MCF 10A (cell line): ENCODE data around the gene CACNG8. TPM values are rescaled to one million over a fixed set of nuclear protein-coding genes. Genes with fewer than 3 reads are reported as not detected.

Source experiments
- BruUV-seq: library from RNA; stranded (reverse); fragments of 400-500 nt; replicated peaks from 2 replicates; lab custom pipeline; 2021; lab: Mats Ljungman, UMichigan
- CTCF ChIA-PET: fragments of 300-600 bp; sonication (Branson Sonifier 250); formaldehyde crosslinking; extraction: SDS; loops from one replicate; lab custom pipeline; 2021; ENCODE audit warnings: antibody characterized with exemption, inconsistent platforms; lab: Yijun Ruan, JAX
- POLR2A ChIA-PET: fragments of 300-600, 350-650 bp; sonication (Branson Sonifier 250); formaldehyde crosslinking; extraction: SDS; loops from one replicate; lab custom pipeline; 2020; ENCODE audit warnings: antibody characterized with exemption, inconsistent platforms; lab: Yijun Ruan, JAX
- DNase-seq: peaks from one replicate; pipeline ENCODE4 v3.0.0-alpha.2; 2018; ENCODE audit not compliant: unreplicated experiment
- H3K27ac Mint-ChIP-seq: one replicate; pipeline ENCODE4 v1.8.0; 2022; ENCODE audit warnings: mild to moderate bottlenecking, low read depth, mixed read lengths; ENCODE audit not compliant: unreplicated experiment
- H3K27me3 Mint-ChIP-seq: one replicate; pipeline ENCODE4 v1.8.0; 2022; ENCODE audit warnings: mixed read lengths; ENCODE audit not compliant: insufficient read depth, unreplicated experiment
- H3K36me3 Mint-ChIP-seq: one replicate; pipeline ENCODE4 v1.8.0; 2022; ENCODE audit warnings: mild to moderate bottlenecking, moderate library complexity, mixed read lengths; ENCODE audit not compliant: insufficient read depth, unreplicated experiment
- H3K4me1 Mint-ChIP-seq: one replicate; pipeline ENCODE4 v1.8.0; 2022; ENCODE audit warnings: mixed read lengths; ENCODE audit not compliant: insufficient read depth, unreplicated experiment
- H3K4me3 Mint-ChIP-seq: one replicate; pipeline ENCODE4 v1.8.0; 2022; ENCODE audit warnings: mild to moderate bottlenecking, moderate library complexity, mixed read lengths; ENCODE audit not compliant: unreplicated experiment
- H3K9me3 Mint-ChIP-seq: one replicate; pipeline ENCODE4 v1.8.0; 2022; ENCODE audit warnings: mixed read lengths; ENCODE audit not compliant: unreplicated experiment
- CTCF ChIP-seq: fragments of 200-600 bp; IDR thresholded peaks from one replicate; pipeline ENCODE4 v1.8.0; 2022; ENCODE audit warnings: antibody characterized with exemption, mild to moderate bottlenecking; ENCODE audit not compliant: unreplicated experiment
- intact Hi-C: fragments of 100-400 bp; cut with micrococcal nuclease; formaldehyde crosslinking; loops from 2 replicates; pipeline ENCODE4 v1.14.1; 2022
- total RNA-seq: library from RNA; stranded (reverse); gene quantifications from 2 replicates; pipeline ENCODE4 v1.2.3, GENCODE V29; 2022

CACNG8 gene
- total RNA-seq, 1 experiment from 2014 or later: 0.16 TPM

- Mint-ChIP-seq H3K36me3 (no peaks in the 10 kb centered on the region), H3K27ac (no peak overlapping the region), H3K9me3 (no peaks in the 10 kb centered on the region), H3K4me3 (no peak overlapping the region), H3K4me1 (peaks cover 5% of the 10 kb centered on the region), H3K27me3 (peaks cover 78% of the 10 kb centered on the region)
- ChIA-PET CTCF (interaction anchor here (0.6 kb wide), 2 partner anchors 53 to 89 kb away, joined by 4 read pairs; no protein-coding TSS in a partner anchor), POLR2A (no interaction called here)
- intact Hi-C loops: no loop called here
- BruUV-seq: no TSS peak
- TF ChIP-seq CTCF: no peak
- no peak for DNase-seq
Observed at GRCh38 chr19:53961523-53962356, 997 bp upstream of the CACNG8 start.

GRCh38 chr19:53965091-53965490 is 2.4 kb downstream of the CACNG8 start:
- no peak for DNase-seq
- no peaks in the 10 kb centered on the region for H3K9me3 Mint-ChIP-seq
- CTCF ChIA-PET: no interaction called here
- H3K27me3 Mint-ChIP-seq: peaks cover 44% of the 10 kb centered on the region
- no peaks in the 10 kb centered on the region for H3K36me3 Mint-ChIP-seq
- no peak overlapping the region for H3K27ac Mint-ChIP-seq
- no TSS peak for BruUV-seq
- TF ChIP-seq CTCF: no peak
- intact Hi-C loops: no loop called here
- no peaks in the 10 kb centered on the region for H3K4me1 Mint-ChIP-seq
- H3K4me3 Mint-ChIP-seq: no peak overlapping the region
- POLR2A ChIA-PET: interaction anchor here (0.7 kb wide), 1 partner anchor 12 kb away, joined by 4 read pairs; no protein-coding TSS in a partner anchor

GRCh38 chr19:53966931-53967330 is 4.2 kb downstream of the CACNG8 start:
- Mint-ChIP-seq H3K27ac (no peak overlapping the region), H3K36me3 (no peaks in the 10 kb centered on the region), H3K9me3 (no peaks in the 10 kb centered on the region), H3K27me3 (peaks cover 26% of the 10 kb centered on the region), H3K4me1 (no peaks in the 10 kb centered on the region), H3K4me3 (no peak overlapping the region)
- no peak for DNase-seq
- no peak for TF ChIP-seq CTCF
- intact Hi-C loops: no loop called here
- ChIA-PET POLR2A (no interaction called here), CTCF (interaction anchor here (1.0 kb wide), 1 partner anchor 159 kb away, joined by 3 read pairs; no protein-coding TSS in a partner anchor)
- BruUV-seq: no TSS peak

GRCh38 chr19:53969366-53969765 is 6.6 kb downstream of the CACNG8 start:
- Mint-ChIP-seq H3K36me3 (no peaks in the 10 kb centered on the region), H3K4me3 (no peak overlapping the region), H3K4me1 (no peaks in the 10 kb centered on the region), H3K9me3 (no peaks in the 10 kb centered on the region), H3K27ac (no peak overlapping the region), H3K27me3 (peaks cover 8% of the 10 kb centered on the region)
- no TSS peak for BruUV-seq
- POLR2A ChIA-PET: no interaction called here
- CTCF ChIA-PET: interaction anchor here (0.6 to 0.7 kb wide), 2 partner anchors 9 to 49 kb away, joined by 3 read pairs; no protein-coding TSS in a partner anchor
- no peak for TF ChIP-seq CTCF
- no peak for DNase-seq
- intact Hi-C loops: no loop called here
